OCI-LY7 (cell line): ENCODE results near the gene TTC32.

Experiments
- EZH2phosphoT487 ChIP-seq: fragments of 200-600 bp; sonication (generic); IDR thresholded peaks from 2 replicates; pipeline ENCODE4 v1.6.1; 2018; ENCODE audit warnings: low read depth, borderline replicate concordance, mild to moderate bottlenecking, mixed run types, antibody characterized with exemption, low read length, moderate library complexity, mixed read lengths
- TF ChIP-seq, protein P1 (sequence below): fragments of 200-600 bp; sonication (generic); conservative IDR thresholded peaks from 2 replicates; pipeline ENCODE4 v1.5.1; 2014; ENCODE audit warnings: mild to moderate bottlenecking, antibody characterized with exemption, low read length, moderate library complexity, mixed read lengths

- TF ChIP-seq, protein P1, sequence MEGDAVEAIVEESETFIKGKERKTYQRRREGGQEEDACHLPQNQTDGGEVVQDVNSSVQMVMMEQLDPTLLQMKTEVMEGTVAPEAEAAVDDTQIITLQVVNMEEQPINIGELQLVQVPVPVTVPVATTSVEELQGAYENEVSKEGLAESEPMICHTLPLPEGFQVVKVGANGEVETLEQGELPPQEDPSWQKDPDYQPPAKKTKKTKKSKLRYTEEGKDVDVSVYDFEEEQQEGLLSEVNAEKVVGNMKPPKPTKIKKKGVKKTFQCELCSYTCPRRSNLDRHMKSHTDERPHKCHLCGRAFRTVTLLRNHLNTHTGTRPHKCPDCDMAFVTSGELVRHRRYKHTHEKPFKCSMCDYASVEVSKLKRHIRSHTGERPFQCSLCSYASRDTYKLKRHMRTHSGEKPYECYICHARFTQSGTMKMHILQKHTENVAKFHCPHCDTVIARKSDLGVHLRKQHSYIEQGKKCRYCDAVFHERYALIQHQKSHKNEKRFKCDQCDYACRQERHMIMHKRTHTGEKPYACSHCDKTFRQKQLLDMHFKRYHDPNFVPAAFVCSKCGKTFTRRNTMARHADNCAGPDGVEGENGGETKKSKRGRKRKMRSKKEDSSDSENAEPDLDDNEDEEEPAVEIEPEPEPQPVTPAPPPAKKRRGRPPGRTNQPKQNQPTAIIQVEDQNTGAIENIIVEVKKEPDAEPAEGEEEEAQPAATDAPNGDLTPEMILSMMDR: no peak
- no peak for TF ChIP-seq EZH2phosphoT487
Observed at GRCh38 chr2:19895535-19895934, 6.2 kb downstream of the TTC32 start.
